ENCODE measurements around the gene MT4.

DNA sequence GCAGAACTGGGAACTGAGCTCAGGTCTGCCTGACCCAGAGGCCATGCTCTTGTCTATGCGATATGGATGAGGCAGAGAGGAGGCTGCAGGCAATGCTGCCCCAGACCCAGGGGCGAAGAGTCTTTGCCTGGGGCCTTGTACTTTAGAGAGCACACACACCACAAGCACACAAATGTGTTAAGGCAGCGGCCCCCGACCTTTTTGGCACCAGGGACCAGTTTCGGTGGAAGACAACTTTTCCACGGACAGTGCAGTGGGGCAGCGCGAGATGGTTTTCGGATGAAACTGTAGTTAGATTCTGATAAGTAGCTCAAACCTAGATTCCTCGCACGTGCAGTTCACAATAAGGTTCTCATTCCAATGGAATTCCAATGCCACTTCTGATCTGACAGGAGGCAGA lies 6.7 kb downstream of the MT4 start:
- no peak for TF ChIP-seq POLR2A (IDR thresholded peaks at IDR 0.05)
- TF ChIP-seq, protein P1, sequence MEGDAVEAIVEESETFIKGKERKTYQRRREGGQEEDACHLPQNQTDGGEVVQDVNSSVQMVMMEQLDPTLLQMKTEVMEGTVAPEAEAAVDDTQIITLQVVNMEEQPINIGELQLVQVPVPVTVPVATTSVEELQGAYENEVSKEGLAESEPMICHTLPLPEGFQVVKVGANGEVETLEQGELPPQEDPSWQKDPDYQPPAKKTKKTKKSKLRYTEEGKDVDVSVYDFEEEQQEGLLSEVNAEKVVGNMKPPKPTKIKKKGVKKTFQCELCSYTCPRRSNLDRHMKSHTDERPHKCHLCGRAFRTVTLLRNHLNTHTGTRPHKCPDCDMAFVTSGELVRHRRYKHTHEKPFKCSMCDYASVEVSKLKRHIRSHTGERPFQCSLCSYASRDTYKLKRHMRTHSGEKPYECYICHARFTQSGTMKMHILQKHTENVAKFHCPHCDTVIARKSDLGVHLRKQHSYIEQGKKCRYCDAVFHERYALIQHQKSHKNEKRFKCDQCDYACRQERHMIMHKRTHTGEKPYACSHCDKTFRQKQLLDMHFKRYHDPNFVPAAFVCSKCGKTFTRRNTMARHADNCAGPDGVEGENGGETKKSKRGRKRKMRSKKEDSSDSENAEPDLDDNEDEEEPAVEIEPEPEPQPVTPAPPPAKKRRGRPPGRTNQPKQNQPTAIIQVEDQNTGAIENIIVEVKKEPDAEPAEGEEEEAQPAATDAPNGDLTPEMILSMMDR (IDR thresholded peaks at IDR 0.05), result no peak

Data from esophagus squamous epithelium (tissue), 4 donors.